IMR-90 (cell line): ENCODE measurements around the gene CCT3. TPM values are rescaled to one million over a fixed set of nuclear protein-coding genes. Genes with fewer than 3 reads are reported as not detected.

Experiments used
- ATAC-seq: fragments of 200-7000 bp; cut with Tn5 transposase; 2 replicates; pipeline ENCODE4 v1.9.1; 2020; ENCODE audit warnings: low read depth, mild to moderate bottlenecking, moderate library complexity
- BruUV-seq: library from RNA; stranded (reverse); fragments of 400-500 nt; replicated peaks from 2 replicates; lab custom pipeline; 2021; lab: Mats Ljungman, UMichigan
- CTCF ChIA-PET: fragments of 300-600 bp; formaldehyde crosslinking; extraction: SDS; loops from one replicate; lab custom pipeline; 2021; ENCODE audit warnings: antibody characterized with exemption; lab: Yijun Ruan, JAX
- POLR2A ChIA-PET: fragments of 300-600 bp; sonication (Branson Sonifier 250); formaldehyde crosslinking; loops from one replicate; lab custom pipeline; 2022; ENCODE audit warnings: antibody characterized with exemption; ENCODE audit not compliant: unreplicated experiment; lab: Charles Lee
- DNase-seq: peaks from one replicate; pipeline ENCODE4 v3.0.0; 2013
- H2AFZ ChIP-seq: replicated peaks from 2 replicates; pipeline ENCODE3; 2013; ENCODE audit warnings: low read length, mild to moderate bottlenecking; ENCODE audit not compliant: poor library complexity
- H2AK5ac ChIP-seq: 2 replicates; pipeline ENCODE4 v1.6.1; 2013; ENCODE audit warnings: low read depth, low read length, inconsistent platforms
- H2AK9ac ChIP-seq: replicated peaks from 2 replicates; pipeline ENCODE3; 2013; ENCODE audit warnings: mild to moderate bottlenecking, low read depth, low read length, moderate library complexity; ENCODE audit not compliant: poor library complexity
- H2BK120ac ChIP-seq: 2 replicates; pipeline ENCODE4 v1.6.1; 2013; ENCODE audit warnings: low read depth, low read length, inconsistent platforms
- H2BK15ac ChIP-seq: 3 replicates; pipeline ENCODE4 v1.6.1; 2013; ENCODE audit warnings: low read depth, low read length, inconsistent platforms
- H2BK20ac ChIP-seq: 2 replicates; pipeline ENCODE4 v1.6.1; 2013; ENCODE audit warnings: low read depth, mild to moderate bottlenecking, inconsistent platforms, low read length, moderate library complexity
- H2BK5ac ChIP-seq: 2 replicates; pipeline ENCODE4 v1.6.1; 2013; ENCODE audit warnings: mild to moderate bottlenecking, low read depth, low read length, inconsistent platforms; ENCODE audit not compliant: poor library complexity, severe bottlenecking
- H3K14ac ChIP-seq: replicated peaks from 2 replicates; pipeline ENCODE4 v1.6.1; 2013; ENCODE audit warnings: low read depth, low read length, inconsistent platforms
- H3K18ac ChIP-seq: 2 replicates; pipeline ENCODE4 v1.6.1; 2013; ENCODE audit warnings: low read depth, low read length, control low read depth
- H3K23ac ChIP-seq: 2 replicates; pipeline ENCODE4 v1.6.1; 2013; ENCODE audit warnings: low read depth, low read length, inconsistent platforms
- H3K27ac ChIP-seq: 2 replicates; pipeline ENCODE4 v1.5.1; 2013; ENCODE audit warnings: mild to moderate bottlenecking, control low read depth, low read length; ENCODE audit not compliant: insufficient read depth
- H3K27me3 ChIP-seq: 2 replicates; pipeline ENCODE4 v1.6.1; 2013; ENCODE audit warnings: low read length; ENCODE audit not compliant: control insufficient read depth, insufficient read depth
- H3K36me3 ChIP-seq: 2 replicates; pipeline ENCODE4 v1.6.1; 2013; ENCODE audit warnings: low read length, mixed read lengths; ENCODE audit not compliant: control insufficient read depth, insufficient read depth
- H3K4ac ChIP-seq: 2 replicates; pipeline ENCODE4 v1.6.1; 2013; ENCODE audit warnings: low read depth, low read length, inconsistent platforms
- H3K4me1 ChIP-seq: 2 replicates; pipeline ENCODE4 v1.6.1; 2013; ENCODE audit warnings: low read length, mixed read lengths; ENCODE audit not compliant: control insufficient read depth, insufficient read depth
- H3K4me2 ChIP-seq: 2 replicates; pipeline ENCODE4 v1.6.1; 2013; ENCODE audit warnings: low read depth, mild to moderate bottlenecking, control low read depth, low read length, moderate library complexity
- H3K4me3 ChIP-seq: 2 replicates; pipeline ENCODE4 v1.5.1; 2013; ENCODE audit warnings: low read depth, mild to moderate bottlenecking, control low read depth, low read length, moderate library complexity; ENCODE audit not compliant: insufficient read depth
- H3K56ac ChIP-seq: 2 replicates; pipeline ENCODE4 v1.6.1; 2013; ENCODE audit warnings: low read length, inconsistent platforms; ENCODE audit not compliant: insufficient read depth; ENCODE audit errors: extremely low read depth
- H3K79me1 ChIP-seq, 2 experiments: 2 replicates each; pipeline ENCODE4 v1.6.1; 2013; ENCODE audit warnings: low read length in 2 of 2, inconsistent platforms in 1 of 2, low read depth in 1 of 2
- H3K9ac ChIP-seq: 2 replicates; pipeline ENCODE4 v1.6.1; 2013; ENCODE audit warnings: low read depth, low read length, control low read depth
- H3K9me1 ChIP-seq: 2 replicates; pipeline ENCODE4 v1.6.1; 2013; ENCODE audit warnings: low read length, inconsistent platforms; ENCODE audit not compliant: insufficient read depth
- H3K9me3 ChIP-seq: 2 replicates; pipeline ENCODE4 v1.6.1; 2013; ENCODE audit warnings: low read length; ENCODE audit not compliant: control insufficient read depth, insufficient read depth
- H4K20me1 ChIP-seq: 2 replicates; pipeline ENCODE4 v1.6.1; 2013; ENCODE audit warnings: low read length, inconsistent platforms; ENCODE audit not compliant: insufficient read depth
- H4K5ac ChIP-seq: 2 replicates; pipeline ENCODE4 v1.6.1; 2013; ENCODE audit warnings: mild to moderate bottlenecking, low read depth, low read length, control low read depth
- H4K8ac ChIP-seq, 2 experiments: 2 replicates each; pipeline ENCODE4 v1.6.1; 2013; ENCODE audit warnings: low read depth in 2 of 2, low read length in 2 of 2, control low read depth in 1 of 2, inconsistent platforms in 1 of 2
- H4K91ac ChIP-seq: 2 replicates; pipeline ENCODE4 v1.6.1; 2013; ENCODE audit warnings: low read depth, low read length, inconsistent platforms; ENCODE audit not compliant: insufficient read depth
- BHLHE40 ChIP-seq: fragments of 150-350 bp; IDR thresholded peaks from 2 replicates; pipeline ENCODE4 v1.6.1; 2016; ENCODE audit warnings: mild to moderate bottlenecking, low read depth, low read length
- CEBPB ChIP-seq: IDR thresholded peaks from 2 replicates; pipeline ENCODE4 v1.6.1; 2012; ENCODE audit warnings: low read depth, low read length, improper control_type of control experiment
- CHD1 ChIP-seq: IDR thresholded peaks from 2 replicates; pipeline ENCODE4 v1.6.1; 2012; ENCODE audit warnings: low read depth, low read length, improper control_type of control experiment
- FOS ChIP-seq: fragments of 150-350 bp; IDR thresholded peaks from 2 replicates; pipeline ENCODE4 v1.6.1; 2016; ENCODE audit warnings: low read depth, low read length
- MAFK ChIP-seq: IDR thresholded peaks from 2 replicates; pipeline ENCODE4 v1.6.1; 2012; ENCODE audit warnings: low read depth, low read length, improper control_type of control experiment
- MAZ ChIP-seq: IDR thresholded peaks from 2 replicates; pipeline ENCODE4 v1.6.1; 2012; ENCODE audit warnings: low read depth, mild to moderate bottlenecking, low read length, improper control_type of control experiment, moderate library complexity, borderline replicate concordance
- MXI1 ChIP-seq: IDR thresholded peaks from 2 replicates; pipeline ENCODE4 v1.6.1; 2012; ENCODE audit warnings: low read depth, mild to moderate bottlenecking, low read length, moderate library complexity, borderline replicate concordance
- NFE2L2 ChIP-seq: fragments of 150-350 bp; IDR thresholded peaks from 2 replicates; pipeline ENCODE4 v1.6.1; 2016; ENCODE audit warnings: low read depth, mild to moderate bottlenecking, low read length
- POLR2A ChIP-seq: IDR thresholded peaks from 2 replicates; pipeline ENCODE4 v1.6.1; 2012; ENCODE audit warnings: mild to moderate bottlenecking, low read depth, low read length
- RAD21 ChIP-seq: IDR thresholded peaks from 2 replicates; pipeline ENCODE4 v1.6.1; 2012; ENCODE audit warnings: low read length, improper control_type of control experiment
- RCOR1 ChIP-seq: IDR thresholded peaks from 2 replicates; pipeline ENCODE4 v1.6.1; 2012; ENCODE audit warnings: mild to moderate bottlenecking, low read length, improper control_type of control experiment; ENCODE audit not compliant: insufficient replicate concordance
- RFX5 ChIP-seq: IDR thresholded peaks from 2 replicates; pipeline ENCODE4 v1.8.0; 2012; ENCODE audit warnings: low read depth, mild to moderate bottlenecking, low read length, moderate library complexity
- SMC3 ChIP-seq: fragments of 150-350 bp; IDR thresholded peaks from 2 replicates; pipeline ENCODE4 v1.6.1; 2016; ENCODE audit warnings: low read depth, mild to moderate bottlenecking, antibody characterized with exemption, low read length, moderate library complexity
- WGBS, 2 experiments: methylation state at CpG; one replicate each; pipeline versions ENCODE4 v1.1.5 to v1.1.7; 2013; ENCODE audit warnings: missing lambda C conversion rate in 2 of 2; ENCODE audit not compliant: insufficient read length in 1 of 2; ENCODE audit errors: extremely low coverage in 2 of 2; 5-methylcytosine and 5-hydroxymethylcytosine counted together
- dilution Hi-C: fragments of 300-500 bp; cut with HindIII; formaldehyde crosslinking; loops from one replicate; pipeline ENCODE4 v1.14.3; 2018; ENCODE audit warnings: low sequenced_read_pairs; ENCODE audit not compliant: unreplicated experiment
- in situ Hi-C: fragments of 300-500 bp; cut with MboI; formaldehyde crosslinking; loops from 3 replicates; pipeline ENCODE4 v1.14.3; 2019; ENCODE audit warnings: low sequenced_read_pairs, inconsistent platforms, mixed read lengths
- intact Hi-C: fragments of 100-400 bp; cut with micrococcal nuclease; formaldehyde crosslinking; loops from 2 replicates; pipeline ENCODE4 v1.10.0; 2022
- polyA plus RNA-seq, 3 experiments: library from polyadenylated mRNA; depleted of rRNA; stranded (reverse); fragments of >200 nt; gene quantifications; 2 replicates each; pipeline ENCODE4 v1.2.3, GENCODE V29; 2012; ENCODE audit warnings: low replicate concordance in 1 of 3
- total RNA-seq: library from RNA; depleted of rRNA; stranded (reverse); fragments of >200 nt; gene quantifications from 2 replicates; pipeline ENCODE4 v1.2.3, GENCODE V29; 2012
- TF ChIP-seq, protein P1 (sequence below): fragments of 150-350 bp; IDR thresholded peaks from 2 replicates; pipeline ENCODE4 v1.6.1; 2017; ENCODE audit warnings: mild to moderate bottlenecking, antibody characterized with exemption, low read length, low read depth
- TF ChIP-seq, protein P2 (sequence below): fragments of 150-350 bp; IDR thresholded peaks from 2 replicates; pipeline ENCODE4 v1.6.1; 2016; ENCODE audit warnings: low read depth, mild to moderate bottlenecking, low read length, moderate library complexity, borderline replicate concordance
- TF ChIP-seq, protein P3 (sequence below): conservative IDR thresholded peaks from 2 replicates; pipeline ENCODE4 v1.5.1; 2012; ENCODE audit warnings: mild to moderate bottlenecking, low read depth, low read length, improper control_type of control experiment

CCT3 gene
- total and polyA plus RNA-seq, 2 of the 4 experiments (the other 2 are of a cell fraction): 313 to 595 TPM

DNA sequence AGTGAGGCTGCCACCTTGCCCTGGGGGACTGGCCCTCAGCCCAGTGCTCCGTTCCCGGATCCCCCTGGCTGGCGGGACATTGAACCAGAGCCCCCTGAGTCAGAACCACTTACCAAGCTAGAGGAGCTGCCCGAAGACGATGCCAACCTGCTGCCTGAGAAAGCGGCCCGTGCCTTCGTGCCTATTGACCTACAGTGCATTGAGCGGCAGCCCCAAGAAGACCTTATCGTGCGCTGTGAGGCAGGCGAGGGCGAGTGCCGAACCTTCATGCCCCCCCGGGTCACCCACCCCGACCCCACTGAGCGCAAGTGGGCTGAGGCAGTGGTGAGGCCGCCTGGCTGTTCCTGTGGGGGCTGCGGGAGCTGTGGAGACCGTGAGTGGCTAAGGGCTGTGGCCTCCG, 52.7 kb downstream of the CCT3 start:
- ChIA-PET CTCF (no interaction called here), POLR2A (no interaction called here)
- dilution Hi-C loops: no loop called here
- peaks cover 10% of the 10 kb centered on the region; the same call in 1 of the 2 replicates for H3K36me3 ChIP-seq
- H4K20me1 ChIP-seq: peaks cover 12% of the 10 kb centered on the region
- intact Hi-C loops: no loop called here
- BruUV-seq: no TSS peak
- H3K79me1 ChIP-seq: peaks cover 21 to 41% of the 10 kb centered on the region in 2 experiments; a peak in 3 of 4 replicates
- no peak overlapping the region for H3K56ac ChIP-seq
- no peak overlapping the region for H3K4me2 ChIP-seq
- H2BK120ac ChIP-seq: no peak overlapping the region
- no peak overlapping the region for H3K27ac ChIP-seq
- 95% methylated on average over 17 of the region's 21 CpGs; no CpG with 5 or more reads in 1 of the 2 experiments for WGBS, 2 experiments
- H2AK9ac ChIP-seq: peak overlapping the region; percentile 26
- no peak overlapping the region for H2BK15ac ChIP-seq
- no peak overlapping the region for H3K4ac ChIP-seq
- H4K5ac ChIP-seq: no peak overlapping the region
- H3K9me1 ChIP-seq: peaks cover 7% of the 10 kb centered on the region
- no peak overlapping the region for H4K91ac ChIP-seq
- no peak overlapping the region for H3K14ac ChIP-seq
- no peak overlapping the region for H2AFZ ChIP-seq
- ATAC-seq: no peak
- no peaks in the 10 kb centered on the region for H3K27me3 ChIP-seq
- no peaks in the 10 kb centered on the region for H3K9me3 ChIP-seq
- H3K4me3 ChIP-seq: no peak overlapping the region
- H2AK5ac ChIP-seq: no peak overlapping the region
- DNase-seq: no peak
- no peak overlapping the region for H3K9ac ChIP-seq
- TF ChIP-seq, protein P1, sequence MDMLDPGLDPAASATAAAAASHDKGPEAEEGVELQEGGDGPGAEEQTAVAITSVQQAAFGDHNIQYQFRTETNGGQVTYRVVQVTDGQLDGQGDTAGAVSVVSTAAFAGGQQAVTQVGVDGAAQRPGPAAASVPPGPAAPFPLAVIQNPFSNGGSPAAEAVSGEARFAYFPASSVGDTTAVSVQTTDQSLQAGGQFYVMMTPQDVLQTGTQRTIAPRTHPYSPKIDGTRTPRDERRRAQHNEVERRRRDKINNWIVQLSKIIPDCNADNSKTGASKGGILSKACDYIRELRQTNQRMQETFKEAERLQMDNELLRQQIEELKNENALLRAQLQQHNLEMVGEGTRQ: no peak
- TF ChIP-seq RFX5: no peak
- no peak for TF ChIP-seq MXI1
- TF ChIP-seq MAZ: no peak
- TF ChIP-seq CHD1: no peak
- no peak for TF ChIP-seq RCOR1
- TF ChIP-seq MAFK: no peak
- no peak for TF ChIP-seq FOS
- no peak for TF ChIP-seq BHLHE40
- TF ChIP-seq POLR2A: no peak
- TF ChIP-seq, protein P2, sequence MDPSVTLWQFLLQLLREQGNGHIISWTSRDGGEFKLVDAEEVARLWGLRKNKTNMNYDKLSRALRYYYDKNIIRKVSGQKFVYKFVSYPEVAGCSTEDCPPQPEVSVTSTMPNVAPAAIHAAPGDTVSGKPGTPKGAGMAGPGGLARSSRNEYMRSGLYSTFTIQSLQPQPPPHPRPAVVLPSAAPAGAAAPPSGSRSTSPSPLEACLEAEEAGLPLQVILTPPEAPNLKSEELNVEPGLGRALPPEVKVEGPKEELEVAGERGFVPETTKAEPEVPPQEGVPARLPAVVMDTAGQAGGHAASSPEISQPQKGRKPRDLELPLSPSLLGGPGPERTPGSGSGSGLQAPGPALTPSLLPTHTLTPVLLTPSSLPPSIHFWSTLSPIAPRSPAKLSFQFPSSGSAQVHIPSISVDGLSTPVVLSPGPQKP: no peak
- no peak for TF ChIP-seq NFE2L2
- no peak for TF ChIP-seq SMC3
- TF ChIP-seq, protein P3, sequence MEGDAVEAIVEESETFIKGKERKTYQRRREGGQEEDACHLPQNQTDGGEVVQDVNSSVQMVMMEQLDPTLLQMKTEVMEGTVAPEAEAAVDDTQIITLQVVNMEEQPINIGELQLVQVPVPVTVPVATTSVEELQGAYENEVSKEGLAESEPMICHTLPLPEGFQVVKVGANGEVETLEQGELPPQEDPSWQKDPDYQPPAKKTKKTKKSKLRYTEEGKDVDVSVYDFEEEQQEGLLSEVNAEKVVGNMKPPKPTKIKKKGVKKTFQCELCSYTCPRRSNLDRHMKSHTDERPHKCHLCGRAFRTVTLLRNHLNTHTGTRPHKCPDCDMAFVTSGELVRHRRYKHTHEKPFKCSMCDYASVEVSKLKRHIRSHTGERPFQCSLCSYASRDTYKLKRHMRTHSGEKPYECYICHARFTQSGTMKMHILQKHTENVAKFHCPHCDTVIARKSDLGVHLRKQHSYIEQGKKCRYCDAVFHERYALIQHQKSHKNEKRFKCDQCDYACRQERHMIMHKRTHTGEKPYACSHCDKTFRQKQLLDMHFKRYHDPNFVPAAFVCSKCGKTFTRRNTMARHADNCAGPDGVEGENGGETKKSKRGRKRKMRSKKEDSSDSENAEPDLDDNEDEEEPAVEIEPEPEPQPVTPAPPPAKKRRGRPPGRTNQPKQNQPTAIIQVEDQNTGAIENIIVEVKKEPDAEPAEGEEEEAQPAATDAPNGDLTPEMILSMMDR: no peak
- no peak for TF ChIP-seq RAD21
- TF ChIP-seq CEBPB: no peak
- no peak overlapping the region for H2BK20ac ChIP-seq
- peaks cover 9% of the 10 kb centered on the region for H3K4me1 ChIP-seq
- in situ Hi-C loops: no loop called here
- H3K18ac ChIP-seq: no peak overlapping the region
- H3K23ac ChIP-seq: no peak overlapping the region
- H4K8ac ChIP-seq: no peak overlapping the region
- no peak overlapping the region for H2BK5ac ChIP-seq
